ENCODE results near the gene CIDEC.
"Not testable (repeated sequence)": the region's sequence is repeated elsewhere in the genome, so short reads cannot be mapped to it uniquely, and the experiment has no call there.

Gene CIDEC

GRCh38 chr3:9875448-9875847 lies 4.6 kb downstream of the CIDEC start:
- DNase-seq: peak; percentile 47

- not testable (repeated sequence) for DNase-seq
Measured at GRCh38 chr3:9872067-9872466, 8.0 kb downstream of the CIDEC start.

GRCh38 chr3:9870978-9871377 lies 9.1 kb downstream of the CIDEC start:
- DNase-seq: no peak

- no peak for DNase-seq
Measured at GRCh38 chr3:9869955-9870354, 10.1 kb downstream of the CIDEC start.

GRCh38 chr3:9867106-9867505 lies 12.9 kb downstream of the CIDEC start:
- DNase-seq: no peak

GRCh38 chr3:9866639-9867038 lies 13.4 kb downstream of the CIDEC start:
- no peak for DNase-seq

- not testable (repeated sequence) for DNase-seq
Measured at GRCh38 chr3:9865125-9865637, 14.9 kb downstream of the CIDEC start.

- DNase-seq: no peak
Measured at GRCh38 chr3:9864200-9864927, 15.7 kb downstream of the CIDEC start.

- DNase-seq: no peak
Measured at GRCh38 chr3:9863058-9863772, 16.8 kb downstream of the CIDEC start.

GRCh38 chr3:9862391-9863057 lies 17.5 kb downstream of the CIDEC start:
- DNase-seq: peak; percentile 21

- DNase-seq: no peak
Measured at GRCh38 chr3:9861626-9862130, 18.4 kb downstream of the CIDEC start.

- no peak for DNase-seq
Measured at GRCh38 chr3:9861201-9861600, 18.9 kb downstream of the CIDEC start.

- no peak for DNase-seq
Measured at GRCh38 chr3:9859530-9860025, 20.5 kb downstream of the CIDEC start.

GRCh38 chr3:9855594-9855993 lies 24.5 kb downstream of the CIDEC start:
- no peak for DNase-seq

GRCh38 chr3:9854291-9854940 lies 25.6 kb downstream of the CIDEC start:
- DNase-seq: not testable (repeated sequence)

GRCh38 chr3:9852528-9852927 lies 27.5 kb downstream of the CIDEC start:
- no peak for DNase-seq

- DNase-seq: not testable (repeated sequence)
Measured at GRCh38 chr3:9851926-9852325, 28.1 kb downstream of the CIDEC start.

- DNase-seq: not testable (repeated sequence)
Measured at GRCh38 chr3:9851383-9851782, 28.7 kb downstream of the CIDEC start.

- not testable (repeated sequence) for DNase-seq
Measured at GRCh38 chr3:9848860-9849259, 31.2 kb downstream of the CIDEC start.

GRCh38 chr3:9847870-9848269 lies 32.2 kb downstream of the CIDEC start:
- not testable (repeated sequence) for DNase-seq

GRCh38 chr3:9846931-9847488 lies 33.0 kb downstream of the CIDEC start:
- DNase-seq: no peak

GRCh38 chr3:9846231-9846630 lies 33.8 kb downstream of the CIDEC start:
- no peak for DNase-seq

All from NCI-H774 (cell line).